Measurements from ENCODE around the gene ARHGAP24. TPM values are rescaled to one million over a fixed set of nuclear protein-coding genes. Genes with fewer than 3 reads are reported as not detected.

ARHGAP24 gene
- total and polyA plus RNA-seq, 2 experiments from 2014 or later: 0.21 to 0.36 TPM

DNA sequence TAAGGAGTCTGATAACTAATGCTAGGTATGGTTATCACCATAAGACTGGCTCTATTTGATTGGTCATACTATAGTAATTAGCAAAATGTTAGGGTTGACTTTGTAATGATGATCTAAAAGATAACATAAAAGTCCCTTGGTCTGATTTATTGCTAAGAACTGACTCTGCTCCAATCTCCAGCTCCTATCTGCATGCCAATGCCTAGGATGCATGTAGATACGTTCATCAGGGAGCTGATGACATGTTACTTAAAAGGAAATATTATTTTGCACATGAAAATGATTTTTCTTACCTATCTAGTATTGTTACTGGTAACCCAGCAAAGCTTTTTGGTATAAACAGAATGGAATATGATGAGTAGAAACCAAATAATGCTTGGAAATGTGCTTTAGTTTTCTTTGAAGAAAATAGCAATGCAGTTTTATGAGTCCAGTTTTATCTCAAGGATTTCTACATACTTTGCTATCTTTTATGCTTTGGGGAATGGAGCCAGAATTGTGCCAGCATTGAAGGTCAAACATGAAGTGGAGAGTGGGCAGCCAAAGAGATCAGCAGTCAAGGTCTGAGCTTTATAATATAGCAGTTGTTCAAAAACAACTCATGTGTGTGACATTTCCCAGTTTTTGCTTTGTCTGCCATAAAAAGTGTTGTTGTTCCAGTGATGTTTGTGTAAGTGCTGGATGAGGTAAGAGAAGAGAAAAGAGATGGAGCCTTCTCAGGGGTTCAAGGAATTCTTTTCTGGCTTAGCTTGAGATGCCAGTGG lies 121.0 kb downstream of the ARHGAP24 start:
- peaks cover 3% of the 10 kb centered on the region; the same call in 1 of the 3 replicates for H3K4me1 Mint-ChIP-seq
- no peak overlapping the region for H3K27ac Mint-ChIP-seq
- H3F3A ChIP-seq (replicated peaks; ENCODE audit: low read depth): no peaks in the 10 kb centered on the region
- H3K27me3 Mint-ChIP-seq (ENCODE audit: insufficient read depth, low read depth, poor library complexity): no peaks in the 10 kb centered on the region
- H3K4me2 ChIP-seq: no peak overlapping the region
- H4K20me1 ChIP-seq (replicated peaks; ENCODE audit: insufficient read depth): no peaks in the 10 kb centered on the region; the same call in 1 of the 2 replicates
- H3K27ac ChIP-seq (ENCODE audit: low read depth): no peak overlapping the region
- DNase-seq (ENCODE audit: low spot score) (no peak), ATAC-seq (no peak)
- no peaks in the 10 kb centered on the region for H3K9me2 ChIP-seq (ENCODE audit: insufficient read depth)
- H3K4me3 Mint-ChIP-seq: no peak overlapping the region
- H3K4me3 ChIP-seq: no peak overlapping the region
- no peak overlapping the region for H2AFZ ChIP-seq
- H3K9me3 Mint-ChIP-seq: no peaks in the 10 kb centered on the region
- no peaks in the 10 kb centered on the region for H3K36me3 Mint-ChIP-seq (ENCODE audit: low read depth)
- H3K27me3 ChIP-seq (ENCODE audit: insufficient read depth): no peaks in the 10 kb centered on the region
- TF ChIP-seq ZNF331 (CRISPR knock-in tag; IDR thresholded peaks at IDR 0.05; ENCODE audit: low read depth) (no peak), ZNF114 (CRISPR knock-in tag; IDR thresholded peaks at IDR 0.05) (no peak), POLR2AphosphoS5 (IDR thresholded peaks at IDR 0.05; ENCODE audit: low read depth) (no peak), EZH2 (IDR thresholded peaks at IDR 0.05; ENCODE audit: low read depth, unreplicated experiment) (no peak), JUNB (IDR thresholded peaks at IDR 0.05; ENCODE audit: unreplicated experiment) (no peak), NANOG (IDR thresholded peaks at IDR 0.05; ENCODE audit: borderline replicate concordance) (no peak), CREB1 (CRISPR knock-in tag; IDR thresholded peaks at IDR 0.05; ENCODE audit: low read depth) (no peak), ZNF462 (CRISPR knock-in tag; IDR thresholded peaks at IDR 0.05) (no peak), REST (IDR thresholded peaks at IDR 0.05; ENCODE audit: unreplicated experiment) (no peak), EZH2phosphoT487 (IDR thresholded peaks at IDR 0.05; ENCODE audit: unreplicated experiment) (no peak), STAT1 (IDR thresholded peaks at IDR 0.05; ENCODE audit: unreplicated experiment) (no peak)
- TF ChIP-seq, protein P1, sequence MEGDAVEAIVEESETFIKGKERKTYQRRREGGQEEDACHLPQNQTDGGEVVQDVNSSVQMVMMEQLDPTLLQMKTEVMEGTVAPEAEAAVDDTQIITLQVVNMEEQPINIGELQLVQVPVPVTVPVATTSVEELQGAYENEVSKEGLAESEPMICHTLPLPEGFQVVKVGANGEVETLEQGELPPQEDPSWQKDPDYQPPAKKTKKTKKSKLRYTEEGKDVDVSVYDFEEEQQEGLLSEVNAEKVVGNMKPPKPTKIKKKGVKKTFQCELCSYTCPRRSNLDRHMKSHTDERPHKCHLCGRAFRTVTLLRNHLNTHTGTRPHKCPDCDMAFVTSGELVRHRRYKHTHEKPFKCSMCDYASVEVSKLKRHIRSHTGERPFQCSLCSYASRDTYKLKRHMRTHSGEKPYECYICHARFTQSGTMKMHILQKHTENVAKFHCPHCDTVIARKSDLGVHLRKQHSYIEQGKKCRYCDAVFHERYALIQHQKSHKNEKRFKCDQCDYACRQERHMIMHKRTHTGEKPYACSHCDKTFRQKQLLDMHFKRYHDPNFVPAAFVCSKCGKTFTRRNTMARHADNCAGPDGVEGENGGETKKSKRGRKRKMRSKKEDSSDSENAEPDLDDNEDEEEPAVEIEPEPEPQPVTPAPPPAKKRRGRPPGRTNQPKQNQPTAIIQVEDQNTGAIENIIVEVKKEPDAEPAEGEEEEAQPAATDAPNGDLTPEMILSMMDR (conservative IDR thresholded peaks at IDR 0.05; ENCODE audit: low read depth in 2 of 2): no peak
- TF ChIP-seq, protein P2, sequence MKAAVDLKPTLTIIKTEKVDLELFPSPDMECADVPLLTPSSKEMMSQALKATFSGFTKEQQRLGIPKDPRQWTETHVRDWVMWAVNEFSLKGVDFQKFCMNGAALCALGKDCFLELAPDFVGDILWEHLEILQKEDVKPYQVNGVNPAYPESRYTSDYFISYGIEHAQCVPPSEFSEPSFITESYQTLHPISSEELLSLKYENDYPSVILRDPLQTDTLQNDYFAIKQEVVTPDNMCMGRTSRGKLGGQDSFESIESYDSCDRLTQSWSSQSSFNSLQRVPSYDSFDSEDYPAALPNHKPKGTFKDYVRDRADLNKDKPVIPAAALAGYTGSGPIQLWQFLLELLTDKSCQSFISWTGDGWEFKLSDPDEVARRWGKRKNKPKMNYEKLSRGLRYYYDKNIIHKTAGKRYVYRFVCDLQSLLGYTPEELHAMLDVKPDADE (IDR thresholded peaks at IDR 0.05): no peak
- no peaks in the 10 kb centered on the region for H3K79me2 ChIP-seq (replicated peaks; ENCODE audit: insufficient read depth)
- H3K36me3 ChIP-seq (ENCODE audit: insufficient read depth): no peaks in the 10 kb centered on the region
- H3K4me1 ChIP-seq (ENCODE audit: insufficient read depth): no peaks in the 10 kb centered on the region
